ENCODE measurements around the gene NPAS3.

NPAS3 gene

DNA sequence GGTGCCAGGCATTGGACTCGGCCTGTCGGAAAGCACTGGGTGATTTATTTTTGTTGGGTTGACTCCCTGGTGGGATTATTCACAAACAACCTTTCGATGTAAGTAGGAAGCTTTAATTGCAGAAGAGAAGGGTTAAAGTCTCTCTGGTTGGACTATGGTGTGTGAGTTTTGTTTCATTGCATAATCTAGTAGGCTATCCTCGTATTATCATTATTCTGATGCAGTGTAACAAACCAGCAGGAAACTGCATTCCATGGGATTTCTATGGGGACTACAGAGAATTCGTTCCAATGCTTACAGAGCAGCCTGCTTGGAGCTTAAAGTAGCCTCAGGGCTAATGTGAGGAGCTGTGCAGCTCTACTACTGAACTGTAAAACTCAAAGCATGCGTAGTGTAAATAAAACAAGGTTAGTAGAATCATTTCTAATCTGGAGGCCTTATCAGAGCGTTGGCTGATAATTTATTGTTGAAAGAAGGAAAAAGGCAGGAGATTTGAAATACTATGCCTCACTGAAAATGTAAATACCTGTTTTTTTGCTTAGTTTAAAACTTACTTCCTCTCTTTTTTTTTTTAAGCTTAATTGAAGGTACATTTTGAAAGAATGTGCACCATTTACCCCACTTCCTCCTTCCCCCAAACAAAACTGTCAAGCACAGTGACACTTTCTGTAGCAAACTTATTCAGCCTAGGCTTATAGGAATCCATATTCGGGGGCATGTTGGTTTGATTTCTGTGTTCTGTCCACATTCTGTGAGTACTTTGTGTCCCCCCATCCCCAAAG is 226.7 kb downstream of the NPAS3 start:
- H3K4me3 ChIP-seq (ENCODE audit: low read length, poor library complexity, severe bottlenecking): no peak overlapping the region
- H2AFZ ChIP-seq (ENCODE audit: low read length): no peak overlapping the region
- H4K20me1 ChIP-seq (ENCODE audit: insufficient read depth, low read length, poor library complexity, severe bottlenecking): no peaks in the 10 kb centered on the region
- no peaks in the 10 kb centered on the region for H3F3A ChIP-seq (ENCODE audit: low read depth)
- no peaks in the 10 kb centered on the region for H3K9me3 ChIP-seq (ENCODE audit: insufficient read depth, low read depth, low read length)
- no peaks in the 10 kb centered on the region for H3K4me1 ChIP-seq (ENCODE audit: insufficient read depth, low read length, poor library complexity, severe bottlenecking)
- H3K9me2 ChIP-seq (replicated peaks; ENCODE audit: low read depth, low read length): no peaks in the 10 kb centered on the region
- no peaks in the 10 kb centered on the region for H3K27me3 ChIP-seq (ENCODE audit: insufficient read depth, low read length, poor library complexity, severe bottlenecking)
- no peak for TF ChIP-seq CTCF (conservative IDR thresholded peaks at IDR 0.05; ENCODE audit: low read length)
- TF ChIP-seq EZH2phosphoT487 (IDR thresholded peaks at IDR 0.05; ENCODE audit: borderline replicate concordance): no peak
- H3K9ac ChIP-seq (ENCODE audit: low read depth, low read length, poor library complexity, severe bottlenecking): no peak overlapping the region
- no peaks in the 10 kb centered on the region for H3K36me3 ChIP-seq (ENCODE audit: insufficient read depth, low read length)
- no peaks in the 10 kb centered on the region for H3K79me2 ChIP-seq (ENCODE audit: insufficient read depth, low read length)
- no peak overlapping the region for H3K4me2 ChIP-seq (ENCODE audit: low read depth, low read length, poor library complexity, severe bottlenecking)

DNA sequence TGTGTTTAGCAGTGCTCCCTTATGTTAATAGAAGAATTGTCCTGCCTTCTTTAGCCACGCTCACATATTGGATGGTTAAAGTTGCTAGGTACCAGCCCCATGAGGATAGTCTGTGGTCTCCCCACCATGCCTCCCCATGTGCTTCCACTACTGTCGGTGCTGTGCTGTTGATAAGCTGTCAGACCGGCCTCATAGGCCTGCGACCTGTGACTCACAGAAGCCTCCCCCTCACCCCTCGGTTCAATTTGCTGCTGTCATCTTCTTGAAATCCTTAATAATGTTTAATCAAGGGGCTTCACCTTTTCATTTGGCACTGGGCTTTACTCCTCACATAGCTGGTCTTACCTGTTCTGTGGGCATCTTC is 227.2 kb downstream of the NPAS3 start:
- no peaks in the 10 kb centered on the region for H3K36me3 ChIP-seq (ENCODE audit: insufficient read depth, low read length)
- no peak overlapping the region for H2AFZ ChIP-seq (ENCODE audit: low read length)
- no peaks in the 10 kb centered on the region for H3K4me1 ChIP-seq (ENCODE audit: insufficient read depth, low read length, poor library complexity, severe bottlenecking)
- no peak overlapping the region for H3K4me2 ChIP-seq (ENCODE audit: low read depth, low read length, poor library complexity, severe bottlenecking)
- no peaks in the 10 kb centered on the region for H3K9me2 ChIP-seq (replicated peaks; ENCODE audit: low read depth, low read length)
- no peaks in the 10 kb centered on the region for H3K27me3 ChIP-seq (ENCODE audit: insufficient read depth, low read length, poor library complexity, severe bottlenecking)
- no peak overlapping the region for H3K9ac ChIP-seq (ENCODE audit: low read depth, low read length, poor library complexity, severe bottlenecking)
- no peaks in the 10 kb centered on the region for H3F3A ChIP-seq (ENCODE audit: low read depth)
- TF ChIP-seq EZH2phosphoT487 (IDR thresholded peaks at IDR 0.05; ENCODE audit: borderline replicate concordance) (no peak), CTCF (conservative IDR thresholded peaks at IDR 0.05; ENCODE audit: low read length) (no peak)
- no peaks in the 10 kb centered on the region for H3K79me2 ChIP-seq (ENCODE audit: insufficient read depth, low read length)
- no peak overlapping the region for H3K4me3 ChIP-seq (ENCODE audit: low read length, poor library complexity, severe bottlenecking)
- H3K9me3 ChIP-seq (ENCODE audit: insufficient read depth, low read depth, low read length): no peaks in the 10 kb centered on the region
- H4K20me1 ChIP-seq (ENCODE audit: insufficient read depth, low read length, poor library complexity, severe bottlenecking): no peaks in the 10 kb centered on the region

GRCh38 chr14:33175951-33176350 is 237.3 kb downstream of the NPAS3 start:
- Histone ChIP-seq H3K4me2 (ENCODE audit: low read depth, low read length, poor library complexity, severe bottlenecking) (no peak overlapping the region), H3K4me3 (ENCODE audit: low read length, poor library complexity, severe bottlenecking) (no peak overlapping the region), H3K4me1 (ENCODE audit: insufficient read depth, low read length, poor library complexity, severe bottlenecking) (no peaks in the 10 kb centered on the region), H3K9me3 (ENCODE audit: insufficient read depth, low read depth, low read length) (no peaks in the 10 kb centered on the region), H2AFZ (ENCODE audit: low read length) (no peak overlapping the region), H3F3A (ENCODE audit: low read depth) (no peaks in the 10 kb centered on the region), H3K9me2 (replicated peaks; ENCODE audit: low read depth, low read length) (no peaks in the 10 kb centered on the region), H3K79me2 (ENCODE audit: insufficient read depth, low read length) (no peaks in the 10 kb centered on the region), H3K27me3 (ENCODE audit: insufficient read depth, low read length, poor library complexity, severe bottlenecking) (no peaks in the 10 kb centered on the region), H4K20me1 (ENCODE audit: insufficient read depth, low read length, poor library complexity, severe bottlenecking) (no peaks in the 10 kb centered on the region), H3K9ac (ENCODE audit: low read depth, low read length, poor library complexity, severe bottlenecking) (no peak overlapping the region), H3K36me3 (ENCODE audit: insufficient read depth, low read length) (no peaks in the 10 kb centered on the region)
- TF ChIP-seq EZH2phosphoT487 (IDR thresholded peaks at IDR 0.05; ENCODE audit: borderline replicate concordance) (no peak), CTCF (conservative IDR thresholded peaks at IDR 0.05; ENCODE audit: low read length) (no peak)

Data from Loucy (cell line).